Stomach (tissue), 4 donors: ENCODE results near the gene NPIPB6.

Experiments used
- POLR2AphosphoS5 ChIP-seq, 3 donors: sonication (generic); formaldehyde crosslinking; IDR thresholded peaks; one replicate each; pipeline ENCODE4 v1.6.1; 2016; ENCODE audit warnings: antibody characterized with exemption in 3 of 3
- TF ChIP-seq, protein P1 (sequence below), 7 experiments: fragments of 450-650 bp in 4 of 7; fragments of 200-600 bp in 3 of 7; sonication (generic) in 3 of 7; IDR thresholded peaks; one replicate each; pipeline ENCODE4 v1.5.1; 2016 to 2019; ENCODE audit warnings: antibody characterized with exemption in 7 of 7, control low read depth in 2 of 7, mild to moderate bottlenecking in 1 of 7

GRCh38 chr16:28319476-28320022, 43.8 kb downstream of the NPIPB6 start:
- TF ChIP-seq POLR2AphosphoS5 (IDR thresholded peaks at IDR 0.05): no peak
- TF ChIP-seq, protein P1, sequence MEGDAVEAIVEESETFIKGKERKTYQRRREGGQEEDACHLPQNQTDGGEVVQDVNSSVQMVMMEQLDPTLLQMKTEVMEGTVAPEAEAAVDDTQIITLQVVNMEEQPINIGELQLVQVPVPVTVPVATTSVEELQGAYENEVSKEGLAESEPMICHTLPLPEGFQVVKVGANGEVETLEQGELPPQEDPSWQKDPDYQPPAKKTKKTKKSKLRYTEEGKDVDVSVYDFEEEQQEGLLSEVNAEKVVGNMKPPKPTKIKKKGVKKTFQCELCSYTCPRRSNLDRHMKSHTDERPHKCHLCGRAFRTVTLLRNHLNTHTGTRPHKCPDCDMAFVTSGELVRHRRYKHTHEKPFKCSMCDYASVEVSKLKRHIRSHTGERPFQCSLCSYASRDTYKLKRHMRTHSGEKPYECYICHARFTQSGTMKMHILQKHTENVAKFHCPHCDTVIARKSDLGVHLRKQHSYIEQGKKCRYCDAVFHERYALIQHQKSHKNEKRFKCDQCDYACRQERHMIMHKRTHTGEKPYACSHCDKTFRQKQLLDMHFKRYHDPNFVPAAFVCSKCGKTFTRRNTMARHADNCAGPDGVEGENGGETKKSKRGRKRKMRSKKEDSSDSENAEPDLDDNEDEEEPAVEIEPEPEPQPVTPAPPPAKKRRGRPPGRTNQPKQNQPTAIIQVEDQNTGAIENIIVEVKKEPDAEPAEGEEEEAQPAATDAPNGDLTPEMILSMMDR (IDR thresholded peaks at IDR 0.05): no peak
